Measurements from ENCODE around the gene RBL1. TPM values are rescaled to one million over a fixed set of nuclear protein-coding genes. Genes with fewer than 3 reads are reported as not detected.
"Not testable (repeated sequence)": the region's sequence is repeated elsewhere in the genome, so short reads cannot be mapped to it uniquely, and the experiment has no call there.

The RBL1 gene
- total and polyA plus RNA-seq, 2 experiments from 2014 or later = 4.4 to 7.0 TPM

- Histone ChIP-seq H3F3A (ENCODE audit: insufficient read depth) (no peaks in the 10 kb centered on the region), H3K36me3 (ENCODE audit: low read depth) (no peaks in the 10 kb centered on the region), H3K79me2 (ENCODE audit: insufficient read depth) (no peaks in the 10 kb centered on the region), H3K4me1 (ENCODE audit: insufficient read depth) (no peaks in the 10 kb centered on the region), H2AFZ (no peak overlapping the region), H3K9me2 (ENCODE audit: insufficient read depth) (no peaks in the 10 kb centered on the region), H3K9me3 (ENCODE audit: low read depth) (no peaks in the 10 kb centered on the region), H3K27me3 (replicated peaks; ENCODE audit: insufficient read depth) (no peaks in the 10 kb centered on the region), H3K9ac (no peak overlapping the region), H3K27ac (no peak overlapping the region), H3K4me3 (no peak overlapping the region), H3K4me2 (ENCODE audit: unreplicated experiment) (no peak overlapping the region), H4K20me1 (ENCODE audit: insufficient read depth) (no peaks in the 10 kb centered on the region)
- in situ Hi-C loops (cut with MboI) = no loop called here
- DNase-seq = no peak
- whole genome bisulfite sequencing, 2 experiments (ENCODE audit: low coverage in 1 of 2, low lambda C conversion rate in 2 of 2, missing lambda C conversion rate in 2 of 2) = 83 to 84% methylated on average over 3 of the region's 3 CpGs
- TF ChIP-seq EZH2 (IDR thresholded peaks at IDR 0.05; ENCODE audit: insufficient read depth, poor library complexity, severe bottlenecking) (no peak), EZH2phosphoT487 (IDR thresholded peaks at IDR 0.05; ENCODE audit: insufficient read depth, low read depth) (no peak)
These were observed 19.7 kb downstream of the RBL1 start for GRCh38 chr20:37075932-37076685.

- H3K4me2 ChIP-seq (ENCODE audit: unreplicated experiment) = no peak overlapping the region
- no peaks in the 10 kb centered on the region for H3K36me3 ChIP-seq (ENCODE audit: low read depth)
- H3K4me1 ChIP-seq (ENCODE audit: insufficient read depth) = no peaks in the 10 kb centered on the region
- H3K9me2 ChIP-seq (ENCODE audit: insufficient read depth) = no peaks in the 10 kb centered on the region
- H2AFZ ChIP-seq = no peak overlapping the region
- TF ChIP-seq EZH2 (IDR thresholded peaks at IDR 0.05; ENCODE audit: insufficient read depth, poor library complexity, severe bottlenecking) = no peak
- no peaks in the 10 kb centered on the region for H3K27me3 ChIP-seq (replicated peaks; ENCODE audit: insufficient read depth)
- no peak overlapping the region for H3K27ac ChIP-seq
- no peak overlapping the region for H3K9ac ChIP-seq
- H3F3A ChIP-seq (ENCODE audit: insufficient read depth) = no peaks in the 10 kb centered on the region
- H3K79me2 ChIP-seq (ENCODE audit: insufficient read depth) = no peaks in the 10 kb centered on the region
- WGBS, 2 experiments (ENCODE audit: low coverage in 1 of 2, low lambda C conversion rate in 2 of 2, missing lambda C conversion rate in 2 of 2) = 96% methylated on average over 17 of the region's 17 CpGs
- no peaks in the 10 kb centered on the region for H4K20me1 ChIP-seq (ENCODE audit: insufficient read depth)
- no peak overlapping the region for H3K4me3 ChIP-seq
- H3K9me3 ChIP-seq (ENCODE audit: low read depth) = no peaks in the 10 kb centered on the region
- no peak for DNase-seq
- in situ Hi-C loops (cut with MboI) = no loop called here
These were observed 23.3 kb downstream of the RBL1 start for GRCh38 chr20:37072293-37073196.

GRCh38 chr20:37071481-37071911 lies 24.3 kb downstream of the RBL1 start:
- Histone ChIP-seq H4K20me1 (ENCODE audit: insufficient read depth) (no peaks in the 10 kb centered on the region), H2AFZ (no peak overlapping the region), H3K27me3 (replicated peaks; ENCODE audit: insufficient read depth) (no peaks in the 10 kb centered on the region), H3K79me2 (ENCODE audit: insufficient read depth) (no peaks in the 10 kb centered on the region), H3K4me3 (no peak overlapping the region), H3K9me2 (ENCODE audit: insufficient read depth) (no peaks in the 10 kb centered on the region), H3K4me2 (ENCODE audit: unreplicated experiment) (no peak overlapping the region), H3K9me3 (ENCODE audit: low read depth) (no peaks in the 10 kb centered on the region), H3K9ac (no peak overlapping the region), H3K36me3 (ENCODE audit: low read depth) (no peaks in the 10 kb centered on the region), H3F3A (ENCODE audit: insufficient read depth) (no peaks in the 10 kb centered on the region), H3K4me1 (ENCODE audit: insufficient read depth) (no peaks in the 10 kb centered on the region), H3K27ac (no peak overlapping the region)
- DNase-seq = peak; percentile 53
- in situ Hi-C loops (cut with MboI) = no loop called here
- TF ChIP-seq EZH2 (IDR thresholded peaks at IDR 0.05; ENCODE audit: insufficient read depth, poor library complexity, severe bottlenecking) (no peak), EZH2phosphoT487 (IDR thresholded peaks at IDR 0.05; ENCODE audit: insufficient read depth, low read depth) (no peak)
- WGBS, 2 experiments (ENCODE audit: low coverage in 1 of 2, low lambda C conversion rate in 2 of 2, missing lambda C conversion rate in 2 of 2) = 73 to 74% methylated on average over 4 of the region's 4 CpGs

- H3K4me2 ChIP-seq (ENCODE audit: unreplicated experiment); H3K79me2 ChIP-seq (ENCODE audit: insufficient read depth); H3K9me2 ChIP-seq (ENCODE audit: insufficient read depth); H3F3A ChIP-seq (ENCODE audit: insufficient read depth); H4K20me1 ChIP-seq (ENCODE audit: insufficient read depth); H3K27me3 ChIP-seq (replicated peaks; ENCODE audit: insufficient read depth); H2AFZ ChIP-seq; H3K4me3 ChIP-seq; DNase-seq; H3K36me3 ChIP-seq (ENCODE audit: low read depth); H3K9ac ChIP-seq; H3K4me1 ChIP-seq (ENCODE audit: insufficient read depth); H3K9me3 ChIP-seq (ENCODE audit: low read depth); H3K27ac ChIP-seq; in situ Hi-C loops (cut with MboI): not testable (repeated sequence)
- 95 to 100% methylated on average over 1 to 23 of the region's 25 CpGs for WGBS, 2 experiments (ENCODE audit: low coverage in 1 of 2, low lambda C conversion rate in 2 of 2, missing lambda C conversion rate in 2 of 2)
These were observed 26.2 kb downstream of the RBL1 start for GRCh38 chr20:37069563-37069962.
